Brain pericyte (primary cell): ENCODE data around the gene RAI1.
A peak's percentile ranks its signal among the peaks of the same experiment; 100 is the strongest.

Experiments
- DNase-seq: peaks from one replicate; pipeline ENCODE4 v3.0.0-alpha.2; 2012; ENCODE audit warnings: low read depth, low spot score

Gene RAI1

GRCh38 chr17:17750881-17751280, 69.6 kb downstream of the RAI1 start:
- no peak for DNase-seq

GRCh38 chr17:17751489-17752088, 70.3 kb downstream of the RAI1 start:
- no peak for DNase-seq

- peak; percentile 67 for DNase-seq
Measured at GRCh38 chr17:17752089-17752820, 71.0 kb downstream of the RAI1 start.

- DNase-seq = no peak
Measured at GRCh38 chr17:17752821-17753321, 71.6 kb downstream of the RAI1 start.

GRCh38 chr17:17754719-17755686, 73.7 kb downstream of the RAI1 start:
- no peak for DNase-seq

GRCh38 chr17:17755715-17756114, 74.5 kb downstream of the RAI1 start:
- DNase-seq = no peak

GRCh38 chr17:17757391-17757791, 76.1 kb downstream of the RAI1 start:
- no peak for DNase-seq

GRCh38 chr17:17757956-17758845, 76.9 kb downstream of the RAI1 start:
- no peak for DNase-seq

GRCh38 chr17:17758941-17759563, 77.8 kb downstream of the RAI1 start:
- no peak for DNase-seq

GRCh38 chr17:17760350-17760749, 79.1 kb downstream of the RAI1 start:
- DNase-seq = no peak

GRCh38 chr17:17760872-17761550, 79.8 kb downstream of the RAI1 start:
- DNase-seq = no peak

- no peak for DNase-seq
Measured at GRCh38 chr17:17761894-17762743, 80.9 kb downstream of the RAI1 start.

- DNase-seq = no peak
Measured at GRCh38 chr17:17762744-17763105, 81.5 kb downstream of the RAI1 start.

- no peak for DNase-seq
Measured at GRCh38 chr17:17763136-17763535, 81.9 kb downstream of the RAI1 start.

- DNase-seq = no peak
Measured at GRCh38 chr17:17763734-17764133, 82.5 kb downstream of the RAI1 start.

GRCh38 chr17:17765359-17766076, 84.3 kb downstream of the RAI1 start:
- no peak for DNase-seq

GRCh38 chr17:17766077-17766743, 85.0 kb downstream of the RAI1 start:
- no peak for DNase-seq

GRCh38 chr17:17766744-17767120, 85.5 kb downstream of the RAI1 start:
- DNase-seq = no peak
